Colonic mucosa (tissue), 4 donors: ENCODE measurements around the gene MAD1L1. TPM values are rescaled to one million over a fixed set of nuclear protein-coding genes. Genes with fewer than 3 reads are reported as not detected.

Experiments
- DNase-seq: peaks from one replicate; pipeline ENCODE4 v3.0.0-alpha.2; 2020
- H3K27ac ChIP-seq: fragments of 200-600 bp; one replicate; pipeline ENCODE4 v1.8.0; 2021
- H3K27me3 ChIP-seq: fragments of 200-600 bp; one replicate; pipeline ENCODE4 v1.8.0; 2021
- H3K36me3 ChIP-seq: fragments of 200-600 bp; one replicate; pipeline ENCODE4 v1.8.0; 2021
- H3K4me1 ChIP-seq: fragments of 200-600 bp; one replicate; pipeline ENCODE4 v1.8.0; 2021; ENCODE audit warnings: mild to moderate bottlenecking
- H3K4me3 ChIP-seq: fragments of 200-600 bp; one replicate; pipeline ENCODE4 v1.8.0; 2021
- H3K9ac ChIP-seq, 2 donors: one replicate each; pipeline ENCODE4 v1.7.0; 2013; ENCODE audit warnings: control low read depth in 2 of 2, low read depth in 2 of 2, low read length in 2 of 2
- H3K9me3 ChIP-seq: fragments of 200-600 bp; one replicate; pipeline ENCODE4 v1.8.0; 2021
- intact Hi-C: fragments of 100-400 bp; cut with DNase I; formaldehyde crosslinking; loops from one replicate; pipeline ENCODE4 v1.14.1; 2022
- total RNA-seq, 2 donors: library from RNA; stranded (reverse); fragmentation: NEBNext Ultra II Directional in 1 of 2; extraction: Animal tissue kit (Norgen Biotek cat#: 25700) in 1 of 2; gene quantifications; one replicate each; pipeline ENCODE4 v1.2.1, GENCODE V29; 2021
- TF ChIP-seq, protein P1 (sequence below): fragments of 200-600 bp; IDR thresholded peaks from one replicate; pipeline ENCODE4 v1.8.0; 2022; ENCODE audit warnings: antibody characterized with exemption, mild to moderate bottlenecking
- donor health status: healthy.
- donor health status: DM: no; HTN: no; CAD: no.
- donor health status: DM: no; HTN: no; CAD: no.

Gene MAD1L1
- total RNA-seq, 2 donors from 2014 or later: 18.2 to 47.0 TPM

DNA sequence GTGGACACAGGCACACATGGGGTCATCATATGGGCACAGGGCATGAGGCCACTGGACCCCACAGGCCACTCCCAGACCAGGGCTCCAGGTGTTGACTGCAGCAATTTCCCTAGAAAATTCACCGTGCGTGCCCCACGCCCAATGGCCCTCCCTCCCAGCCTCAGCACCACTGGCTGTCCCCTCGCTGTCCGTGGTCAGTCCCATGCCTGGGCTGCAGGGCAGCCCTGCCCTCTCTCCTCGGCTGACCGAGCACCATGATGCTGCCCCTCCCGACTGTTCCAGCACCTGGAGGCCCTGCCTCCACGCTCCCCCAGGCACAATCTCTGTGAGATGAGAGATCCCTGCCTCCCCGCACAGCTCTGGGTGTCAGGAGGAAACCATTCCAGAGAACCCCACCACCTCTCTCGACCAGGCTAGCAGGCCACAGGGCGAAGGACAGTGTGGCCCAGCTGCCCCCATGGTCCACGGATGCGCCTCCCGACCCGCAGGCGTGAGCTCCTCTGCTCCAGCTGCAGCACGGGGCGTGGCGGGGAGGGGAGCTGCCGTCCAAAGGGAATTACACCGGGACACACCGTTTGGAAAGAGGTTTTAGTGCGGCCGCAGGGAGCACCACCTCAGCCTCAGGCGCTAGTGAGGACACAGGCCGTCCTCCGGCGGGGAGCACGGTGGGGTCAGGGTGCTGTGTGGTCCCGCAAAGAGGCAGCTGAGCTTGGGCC is 21.8 kb upstream of the MAD1L1 start:
- H3K4me3 ChIP-seq: no peak overlapping the region
- intact Hi-C loops: no loop called here
- TF ChIP-seq, protein P1, sequence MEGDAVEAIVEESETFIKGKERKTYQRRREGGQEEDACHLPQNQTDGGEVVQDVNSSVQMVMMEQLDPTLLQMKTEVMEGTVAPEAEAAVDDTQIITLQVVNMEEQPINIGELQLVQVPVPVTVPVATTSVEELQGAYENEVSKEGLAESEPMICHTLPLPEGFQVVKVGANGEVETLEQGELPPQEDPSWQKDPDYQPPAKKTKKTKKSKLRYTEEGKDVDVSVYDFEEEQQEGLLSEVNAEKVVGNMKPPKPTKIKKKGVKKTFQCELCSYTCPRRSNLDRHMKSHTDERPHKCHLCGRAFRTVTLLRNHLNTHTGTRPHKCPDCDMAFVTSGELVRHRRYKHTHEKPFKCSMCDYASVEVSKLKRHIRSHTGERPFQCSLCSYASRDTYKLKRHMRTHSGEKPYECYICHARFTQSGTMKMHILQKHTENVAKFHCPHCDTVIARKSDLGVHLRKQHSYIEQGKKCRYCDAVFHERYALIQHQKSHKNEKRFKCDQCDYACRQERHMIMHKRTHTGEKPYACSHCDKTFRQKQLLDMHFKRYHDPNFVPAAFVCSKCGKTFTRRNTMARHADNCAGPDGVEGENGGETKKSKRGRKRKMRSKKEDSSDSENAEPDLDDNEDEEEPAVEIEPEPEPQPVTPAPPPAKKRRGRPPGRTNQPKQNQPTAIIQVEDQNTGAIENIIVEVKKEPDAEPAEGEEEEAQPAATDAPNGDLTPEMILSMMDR: no peak
- no peaks in the 10 kb centered on the region for H3K9me3 ChIP-seq
- DNase-seq: no peak
- no peak overlapping the region for H3K9ac ChIP-seq
- H3K27ac ChIP-seq: no peak overlapping the region
- no peaks in the 10 kb centered on the region for H3K36me3 ChIP-seq
- no peaks in the 10 kb centered on the region for H3K27me3 ChIP-seq
- no peaks in the 10 kb centered on the region for H3K4me1 ChIP-seq

- intact Hi-C loops: no loop called here
- no peak for DNase-seq
- H3K36me3 ChIP-seq: no peaks in the 10 kb centered on the region
- no peaks in the 10 kb centered on the region for H3K9me3 ChIP-seq
- H3K27me3 ChIP-seq: no peaks in the 10 kb centered on the region
- TF ChIP-seq, protein P1: no peak
- no peak overlapping the region for H3K27ac ChIP-seq
- no peaks in the 10 kb centered on the region for H3K4me1 ChIP-seq
- H3K9ac ChIP-seq: no peak overlapping the region
- no peak overlapping the region for H3K4me3 ChIP-seq
Observed at GRCh38 chr7:2253525-2254244, 20.9 kb upstream of the MAD1L1 start.

DNA sequence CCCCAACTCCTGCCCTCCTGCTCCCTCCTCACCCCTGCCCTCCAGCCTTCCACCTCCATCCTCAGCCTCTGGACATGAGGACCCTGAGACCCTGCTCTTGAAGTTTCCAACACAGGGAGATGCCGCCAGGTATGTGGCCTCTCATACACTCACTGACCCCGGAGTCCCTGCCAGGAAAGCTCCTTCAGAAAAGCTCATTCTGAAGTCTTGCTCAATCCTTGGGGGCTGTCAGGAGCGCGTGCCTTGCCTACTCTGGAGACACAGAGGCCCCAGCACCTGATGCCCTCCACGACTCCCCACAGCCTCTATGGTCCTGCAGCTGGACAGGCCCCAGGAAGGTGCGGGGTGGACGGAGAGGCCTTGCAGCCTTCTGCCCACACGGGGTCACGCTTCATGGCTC is 20.3 kb upstream of the MAD1L1 start:
- Histone ChIP-seq H3K27ac (no peak overlapping the region), H3K4me1 (no peaks in the 10 kb centered on the region), H3K27me3 (no peaks in the 10 kb centered on the region), H3K4me3 (no peak overlapping the region), H3K9ac (no peak overlapping the region), H3K9me3 (no peaks in the 10 kb centered on the region), H3K36me3 (no peaks in the 10 kb centered on the region)
- TF ChIP-seq, protein P1: no peak
- intact Hi-C loops: no loop called here
- DNase-seq: no peak

DNA sequence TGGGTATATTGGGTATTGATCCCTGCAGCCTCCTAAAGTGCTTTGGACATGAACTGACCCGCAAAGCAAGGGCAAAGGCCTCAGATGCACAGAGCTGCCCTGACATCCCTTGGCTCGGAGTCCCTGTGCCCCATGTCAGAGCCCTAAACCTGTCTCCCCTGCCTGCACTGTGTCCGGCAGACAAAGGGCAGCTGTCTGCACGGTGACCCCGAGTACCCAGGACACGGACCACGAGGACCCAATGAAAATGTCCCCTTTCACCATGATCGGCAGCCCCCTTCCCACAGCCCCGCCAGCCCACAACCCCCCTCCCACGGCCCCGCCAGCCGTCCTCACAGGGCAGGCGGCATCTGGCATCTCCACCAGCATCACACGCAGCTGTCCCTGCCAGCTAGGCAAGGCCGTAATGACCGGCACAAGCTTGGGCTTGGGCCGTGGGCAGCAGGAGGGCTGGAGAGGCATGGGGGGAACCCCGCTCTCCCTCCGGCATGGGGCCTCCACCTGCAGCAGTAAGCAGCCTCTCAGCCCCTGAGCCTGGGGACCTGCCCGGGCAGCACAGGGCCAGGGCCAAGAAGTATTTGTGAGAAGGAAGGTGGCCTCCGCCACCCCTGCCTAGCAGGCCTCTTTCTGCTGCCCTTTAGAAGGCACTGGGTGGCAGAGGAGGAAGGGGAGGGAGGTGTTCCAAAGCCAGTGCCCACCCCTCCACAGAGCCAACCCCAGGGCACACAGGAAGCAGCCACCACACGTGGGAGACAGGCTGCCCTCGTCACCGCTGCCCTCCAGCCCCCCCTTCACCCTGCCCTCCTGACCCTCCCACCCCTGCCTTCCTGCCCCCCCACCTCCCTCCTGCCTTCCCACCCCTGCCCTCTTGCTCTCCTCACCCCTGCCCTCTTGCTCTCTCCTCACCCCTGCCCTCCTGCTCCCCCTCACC is 19.4 kb upstream of the MAD1L1 start:
- Histone ChIP-seq H3K4me3 (no peak overlapping the region), H3K4me1 (no peaks in the 10 kb centered on the region), H3K36me3 (no peaks in the 10 kb centered on the region), H3K27me3 (no peaks in the 10 kb centered on the region), H3K27ac (no peak overlapping the region), H3K9me3 (no peaks in the 10 kb centered on the region), H3K9ac (no peak overlapping the region)
- TF ChIP-seq, protein P1: no peak
- intact Hi-C loops: no loop called here
- no peak for DNase-seq

DNA sequence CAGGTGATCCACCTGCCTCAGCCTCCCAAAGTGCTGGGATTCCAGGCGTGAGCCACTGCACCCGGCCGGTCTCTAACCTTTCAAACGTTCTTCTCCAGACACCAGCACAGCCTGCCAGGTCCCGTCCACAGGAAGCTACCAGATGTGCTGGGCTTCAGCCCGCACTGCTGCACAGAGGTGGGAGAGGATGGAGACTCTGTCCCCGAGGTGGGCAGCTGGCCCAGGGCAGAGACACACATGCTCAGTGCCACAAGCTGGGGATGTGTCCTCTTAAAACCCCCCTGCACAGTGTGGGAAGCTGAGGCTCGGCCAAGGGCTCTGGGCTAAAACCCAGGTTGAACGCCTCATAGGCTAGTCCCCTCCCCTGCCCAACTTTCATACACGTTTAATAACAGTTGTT is 18.6 kb upstream of the MAD1L1 start:
- Histone ChIP-seq H3K9ac (no peak overlapping the region), H3K36me3 (no peaks in the 10 kb centered on the region), H3K27ac (no peak overlapping the region), H3K27me3 (no peaks in the 10 kb centered on the region), H3K9me3 (no peaks in the 10 kb centered on the region), H3K4me3 (no peak overlapping the region), H3K4me1 (no peaks in the 10 kb centered on the region)
- TF ChIP-seq, protein P1: no peak
- no peak for DNase-seq
- intact Hi-C loops: no loop called here
